HFFc6 (cell line): ENCODE data around the gene SLC22A31. TPM values are rescaled to one million over a fixed set of nuclear protein-coding genes. Genes with fewer than 3 reads are reported as not detected.
"Not testable (repeated sequence)": the region's sequence is repeated elsewhere in the genome, so short reads cannot be mapped to it uniquely, and the experiment has no call there.

Experiments used
- DNase-seq: peaks from one replicate; pipeline ENCODE4 v3.0.0-alpha.2; 2018
- H3K27ac Mint-ChIP-seq: 2 replicates; pipeline ENCODE4 v1.8.0; 2020; ENCODE audit warnings: mild to moderate bottlenecking, mixed read lengths
- H3K27me3 Mint-ChIP-seq: 2 replicates; pipeline ENCODE4 v1.8.0; 2021; ENCODE audit warnings: mild to moderate bottlenecking, moderate library complexity, mixed read lengths; ENCODE audit not compliant: insufficient read depth
- H3K36me3 Mint-ChIP-seq: 2 replicates; pipeline ENCODE4 v1.8.0; 2021; ENCODE audit warnings: low read depth, mixed read lengths
- H3K4me1 Mint-ChIP-seq: 2 replicates; pipeline ENCODE4 v1.8.0; 2020; ENCODE audit warnings: low read depth, mixed read lengths
- H3K4me3 Mint-ChIP-seq: 2 replicates; pipeline ENCODE4 v1.8.0; 2020; ENCODE audit warnings: mild to moderate bottlenecking, moderate library complexity, mixed read lengths
- H3K9me3 Mint-ChIP-seq: 2 replicates; pipeline ENCODE4 v1.8.0; 2020; ENCODE audit warnings: mild to moderate bottlenecking, mixed read lengths
- CTCF ChIP-seq: fragments of 200-600 bp; sonication (generic); IDR thresholded peaks from 2 replicates; pipeline ENCODE4 v1.5.0; 2021; ENCODE audit warnings: antibody characterized with exemption, mild to moderate bottlenecking
- total RNA-seq, 6 experiments: library from RNA; stranded (reverse); fragmentation: NEBNext Ultra II Directional; extraction: Animal tissue kit (Norgen Biotek cat#: 25700); gene quantifications; 2 replicates in 1 of 6; 3 replicates in 5 of 6; pipeline ENCODE4 v1.2.3, GENCODE V29; 2021

The SLC22A31 gene
- total RNA-seq, 6 experiments from 2014 or later = not detected

- no peak for TF ChIP-seq CTCF
- DNase-seq = no peak
- H3K27ac Mint-ChIP-seq = no peak overlapping the region
- no peaks in the 10 kb centered on the region for H3K4me1 Mint-ChIP-seq
- H3K36me3 Mint-ChIP-seq = no peaks in the 10 kb centered on the region
- H3K9me3 Mint-ChIP-seq = no peaks in the 10 kb centered on the region
- no peaks in the 10 kb centered on the region; the same call in 1 of the 2 replicates for H3K27me3 Mint-ChIP-seq
- H3K4me3 Mint-ChIP-seq = no peak overlapping the region
Observed at GRCh38 chr16:89193576-89194293, 6.6 kb downstream of the SLC22A31 start.

- no peak for TF ChIP-seq CTCF
- Mint-ChIP-seq H3K27me3 (peaks cover 2% of the 10 kb centered on the region), H3K4me1 (no peaks in the 10 kb centered on the region), H3K4me3 (no peak overlapping the region), H3K36me3 (no peaks in the 10 kb centered on the region), H3K9me3 (no peaks in the 10 kb centered on the region), H3K27ac (no peak overlapping the region)
- DNase-seq = no peak
Observed at GRCh38 chr16:89192956-89193575, 7.3 kb downstream of the SLC22A31 start.

GRCh38 chr16:89192186-89192955, 8.0 kb downstream of the SLC22A31 start:
- H3K36me3 Mint-ChIP-seq, H3K27me3 Mint-ChIP-seq, H3K4me1 Mint-ChIP-seq, H3K4me3 Mint-ChIP-seq, H3K9me3 Mint-ChIP-seq, H3K27ac Mint-ChIP-seq: not testable (repeated sequence)
- DNase-seq = peak; percentile 43
- 0 out of 2 replicates have a peak, but pooled peaks have one; percentile 11 for TF ChIP-seq CTCF

GRCh38 chr16:89191901-89192185, 8.5 kb downstream of the SLC22A31 start:
- Mint-ChIP-seq H3K27me3 (peaks cover 4% of the 10 kb centered on the region), H3K4me3 (no peak overlapping the region), H3K4me1 (no peaks in the 10 kb centered on the region), H3K9me3 (no peaks in the 10 kb centered on the region), H3K27ac (no peak overlapping the region), H3K36me3 (no peaks in the 10 kb centered on the region)
- no peak for DNase-seq
- TF ChIP-seq CTCF = no peak

- Mint-ChIP-seq H3K27me3 (peaks cover 4% of the 10 kb centered on the region), H3K36me3 (no peaks in the 10 kb centered on the region), H3K4me3 (no peak overlapping the region), H3K9me3 (no peaks in the 10 kb centered on the region), H3K4me1 (no peaks in the 10 kb centered on the region), H3K27ac (no peak overlapping the region)
- TF ChIP-seq CTCF = no peak
- DNase-seq = no peak
Observed at GRCh38 chr16:89191033-89191900, 9.1 kb downstream of the SLC22A31 start.
